BJ (cell line): ENCODE measurements around the gene SEMA6D. TPM values are rescaled to one million over a fixed set of nuclear protein-coding genes. Genes with fewer than 3 reads are reported as not detected.

Experiments
- CTCF ChIA-PET: fragments of 350-600 bp; formaldehyde crosslinking; extraction: SDS; loops from one replicate; lab custom pipeline; 2021; ENCODE audit warnings: antibody characterized with exemption, inconsistent platforms; lab: Yijun Ruan, JAX
- POLR2A ChIA-PET: fragments of 300-600 bp; sonication (Branson Sonifier 250); formaldehyde crosslinking; extraction: SDS; loops from one replicate; lab custom pipeline; 2021; ENCODE audit warnings: antibody characterized with exemption; lab: Charles Lee
- DNase-seq: peaks from one replicate; pipeline ENCODE4 v3.0.0-alpha.2; 2011; ENCODE audit warnings: low read depth
- H3K27me3 ChIP-seq: 2 replicates; pipeline ENCODE4 v1.6.0; 2011; ENCODE audit warnings: low read length; ENCODE audit not compliant: control insufficient read depth, insufficient read depth
- H3K36me3 ChIP-seq: 2 replicates; pipeline ENCODE4 v1.5.1; 2011; ENCODE audit warnings: low read length; ENCODE audit not compliant: control insufficient read depth, insufficient read depth
- H3K4me3 ChIP-seq: 2 replicates; pipeline ENCODE4 v1.5.1; 2011; ENCODE audit warnings: low read depth, mild to moderate bottlenecking, control low read depth, low read length
- polyA plus RNA-seq: library from polyadenylated mRNA; depleted of rRNA; stranded (reverse); fragments of >200 nt; gene quantifications from 2 replicates; pipeline ENCODE4 v1.2.3, GENCODE V29; 2011
- TF ChIP-seq, protein P1 (sequence below): IDR thresholded peaks from 2 replicates; pipeline ENCODE4 v1.5.1; 2011; ENCODE audit warnings: low read depth, mild to moderate bottlenecking, control low read depth, inconsistent platforms, low read length, moderate library complexity; ENCODE audit not compliant: insufficient read depth

Gene SEMA6D
- polyA plus RNA-seq, 1 experiment = 1.1 TPM

- POLR2A ChIA-PET = interaction anchor here (0.6 kb wide), 1 partner anchor 10 kb away, joined by 7 read pairs; no protein-coding TSS in a partner anchor
- H3K36me3 ChIP-seq = no peaks in the 10 kb centered on the region
- no peak for DNase-seq
- CTCF ChIA-PET = interaction anchor here (2.2 kb wide), 1 partner anchor 8 kb away, joined by 7 read pairs; no protein-coding TSS in a partner anchor
- H3K27me3 ChIP-seq = no peaks in the 10 kb centered on the region; the same call in none of the 2 replicates
- TF ChIP-seq, protein P1, sequence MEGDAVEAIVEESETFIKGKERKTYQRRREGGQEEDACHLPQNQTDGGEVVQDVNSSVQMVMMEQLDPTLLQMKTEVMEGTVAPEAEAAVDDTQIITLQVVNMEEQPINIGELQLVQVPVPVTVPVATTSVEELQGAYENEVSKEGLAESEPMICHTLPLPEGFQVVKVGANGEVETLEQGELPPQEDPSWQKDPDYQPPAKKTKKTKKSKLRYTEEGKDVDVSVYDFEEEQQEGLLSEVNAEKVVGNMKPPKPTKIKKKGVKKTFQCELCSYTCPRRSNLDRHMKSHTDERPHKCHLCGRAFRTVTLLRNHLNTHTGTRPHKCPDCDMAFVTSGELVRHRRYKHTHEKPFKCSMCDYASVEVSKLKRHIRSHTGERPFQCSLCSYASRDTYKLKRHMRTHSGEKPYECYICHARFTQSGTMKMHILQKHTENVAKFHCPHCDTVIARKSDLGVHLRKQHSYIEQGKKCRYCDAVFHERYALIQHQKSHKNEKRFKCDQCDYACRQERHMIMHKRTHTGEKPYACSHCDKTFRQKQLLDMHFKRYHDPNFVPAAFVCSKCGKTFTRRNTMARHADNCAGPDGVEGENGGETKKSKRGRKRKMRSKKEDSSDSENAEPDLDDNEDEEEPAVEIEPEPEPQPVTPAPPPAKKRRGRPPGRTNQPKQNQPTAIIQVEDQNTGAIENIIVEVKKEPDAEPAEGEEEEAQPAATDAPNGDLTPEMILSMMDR = no peak
- no peak overlapping the region for H3K4me3 ChIP-seq
Measured at GRCh38 chr15:47727676-47728075, 10.4 kb downstream of the SEMA6D start.

DNA sequence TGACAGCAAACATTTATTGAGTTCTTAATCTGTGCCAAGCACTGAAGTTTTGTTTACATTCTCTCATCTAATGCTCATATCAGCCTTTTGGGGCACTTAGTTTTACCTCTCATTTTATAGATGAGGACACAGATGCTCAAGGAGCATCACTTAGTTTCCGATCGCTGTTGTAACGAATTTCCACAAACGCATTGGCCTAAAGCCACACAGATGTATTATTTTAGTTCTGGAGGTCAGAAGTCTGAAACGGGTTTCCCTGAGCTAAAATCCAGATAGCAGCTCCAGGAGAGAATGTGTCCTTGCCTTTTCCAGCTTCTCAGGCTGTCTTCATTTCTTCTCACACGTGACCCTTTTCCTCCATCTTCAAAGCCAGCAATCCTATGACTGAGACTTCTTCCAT, 11.1 kb downstream of the SEMA6D start:
- ChIA-PET POLR2A (interaction anchor here (0.6 kb wide), 1 partner anchor 10 kb away, joined by 7 read pairs; no protein-coding TSS in a partner anchor), CTCF (no interaction called here)
- DNase-seq = no peak
- TF ChIP-seq, protein P1 = no peak
- H3K27me3 ChIP-seq = no peaks in the 10 kb centered on the region; the same call in none of the 2 replicates
- no peak overlapping the region for H3K4me3 ChIP-seq
- no peaks in the 10 kb centered on the region for H3K36me3 ChIP-seq

DNA sequence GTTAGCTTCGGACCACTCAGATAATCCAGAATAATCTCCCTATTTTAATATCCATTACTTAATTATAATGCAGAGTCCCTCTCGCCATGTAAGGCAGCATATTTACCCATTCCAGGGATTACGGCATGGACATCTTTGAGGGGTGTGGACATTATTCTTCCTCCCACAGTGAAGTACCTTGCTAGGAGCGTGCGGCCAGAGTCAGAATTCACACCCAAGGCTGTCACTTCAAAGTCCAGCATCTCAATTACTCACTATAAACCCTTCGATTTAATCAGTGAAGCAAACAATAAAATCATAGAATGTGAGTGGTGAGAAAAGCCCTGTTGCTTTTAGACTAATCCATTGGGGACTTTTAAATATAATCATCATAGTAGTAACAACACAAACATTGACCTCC, 11.6 kb downstream of the SEMA6D start:
- Histone ChIP-seq H3K4me3 (no peak overlapping the region), H3K27me3 (no peaks in the 10 kb centered on the region; the same call in none of the 2 replicates), H3K36me3 (no peaks in the 10 kb centered on the region)
- CTCF ChIA-PET = no interaction called here
- TF ChIP-seq, protein P1 = no peak
- no peak for DNase-seq
- POLR2A ChIA-PET = no interaction called here

GRCh38 chr15:47731230-47731629, 13.9 kb downstream of the SEMA6D start:
- Histone ChIP-seq H3K27me3 (no peaks in the 10 kb centered on the region; the same call in none of the 2 replicates), H3K4me3 (no peak overlapping the region), H3K36me3 (no peaks in the 10 kb centered on the region)
- ChIA-PET CTCF (no interaction called here), POLR2A (no interaction called here)
- DNase-seq = no peak
- TF ChIP-seq, protein P1 = no peak

GRCh38 chr15:47732248-47732647, 14.9 kb downstream of the SEMA6D start:
- POLR2A ChIA-PET = no interaction called here
- TF ChIP-seq, protein P1 = no peak
- CTCF ChIA-PET = no interaction called here
- H3K36me3 ChIP-seq = no peaks in the 10 kb centered on the region
- H3K27me3 ChIP-seq = no peaks in the 10 kb centered on the region; the same call in none of the 2 replicates
- DNase-seq = no peak
- no peak overlapping the region for H3K4me3 ChIP-seq
